SU-DHL-6 (cell line): ENCODE measurements around the gene TXNRD3.
"Not testable (repeated sequence)": the region's sequence is repeated elsewhere in the genome, so short reads cannot be mapped to it uniquely, and the experiment has no call there.

Experiments
- H2AFZ ChIP-seq: fragments of 200-600 bp; sonication (generic); 2 replicates; pipeline ENCODE4 v1.6.1; 2014; ENCODE audit warnings: low read depth, mild to moderate bottlenecking, moderate library complexity, mixed read lengths, antibody characterized with exemption, low read length; ENCODE audit not compliant: severe bottlenecking
- H3F3A ChIP-seq: fragments of 200-600 bp; shearing (Covaris generic); 2 replicates; pipeline ENCODE4 v1.6.0; 2016; ENCODE audit warnings: antibody characterized with exemption, mild to moderate bottlenecking; ENCODE audit not compliant: insufficient read depth
- H3K27ac ChIP-seq: fragments of 200-600 bp; sonication (generic); 2 replicates; pipeline ENCODE4 v1.5.1; 2016; ENCODE audit warnings: low read depth, mild to moderate bottlenecking, low read length, moderate library complexity, mixed read lengths
- H3K27me3 ChIP-seq: fragments of 200-600 bp; sonication (generic), shearing (Covaris generic); 2 replicates; pipeline ENCODE4 v1.6.0; 2014; ENCODE audit warnings: mild to moderate bottlenecking, low read length
- H3K36me3 ChIP-seq: fragments of 200-600 bp; sonication (generic); 2 replicates; pipeline ENCODE4 v1.6.1; 2014; ENCODE audit warnings: mild to moderate bottlenecking, low read length, mixed read lengths
- H3K4me2 ChIP-seq: fragments of 300-600, 200-600 bp; shearing (Covaris generic), sonication (generic); 2 replicates; pipeline ENCODE4 v1.6.0; 2014; ENCODE audit warnings: low read length, low read depth, mild to moderate bottlenecking; ENCODE audit not compliant: poor library complexity, severe bottlenecking
- H3K4me3 ChIP-seq: fragments of 200-600 bp; sonication (generic); 2 replicates; pipeline ENCODE4 v1.5.1; 2014; ENCODE audit warnings: antibody characterized with exemption, low read length, mild to moderate bottlenecking, mixed read lengths; ENCODE audit not compliant: insufficient read depth, poor library complexity, severe bottlenecking
- H3K79me2 ChIP-seq: fragments of 200-600 bp; sonication (generic); 2 replicates; pipeline ENCODE4 v1.6.1; 2014; ENCODE audit warnings: mild to moderate bottlenecking, low read length, moderate library complexity; ENCODE audit not compliant: insufficient read depth
- H3K9ac ChIP-seq: fragments of 200-600 bp; sonication (generic); 2 replicates; pipeline ENCODE4 v1.7.0; 2014; ENCODE audit warnings: mild to moderate bottlenecking, low read length
- H3K9me2 ChIP-seq: fragments of 200-600 bp; sonication (generic); replicated peaks from 2 replicates; pipeline ENCODE4 v1.6.1; 2014; ENCODE audit warnings: low read length; ENCODE audit not compliant: insufficient read depth
- H3K9me3 ChIP-seq: fragments of 200-600 bp; sonication (generic); 2 replicates; pipeline ENCODE4 v1.6.1; 2014; ENCODE audit warnings: low read length, mixed read lengths; ENCODE audit not compliant: insufficient read depth
- H4K20me1 ChIP-seq: fragments of 200-600 bp; sonication (generic); 2 replicates; pipeline ENCODE4 v1.6.1; 2014; ENCODE audit warnings: low read depth, mild to moderate bottlenecking, antibody characterized with exemption, low read length, moderate library complexity, mixed read lengths
- EZH2phosphoT487 ChIP-seq: fragments of 200-600 bp; sonication (generic), shearing (Covaris generic); conservative IDR thresholded peaks from 2 replicates; pipeline ENCODE4 v1.6.1; 2018; ENCODE audit warnings: mild to moderate bottlenecking, antibody characterized with exemption, low read length, moderate library complexity, mixed read lengths
- TF ChIP-seq, protein P1 (sequence below): fragments of 200-600 bp; sonication (generic); IDR thresholded peaks from one replicate; pipeline ENCODE4 v1.5.1; 2017; ENCODE audit warnings: antibody characterized with exemption, mild to moderate bottlenecking, low read length, moderate library complexity; ENCODE audit not compliant: insufficient read depth, poor library complexity, severe bottlenecking

The TXNRD3 gene

DNA sequence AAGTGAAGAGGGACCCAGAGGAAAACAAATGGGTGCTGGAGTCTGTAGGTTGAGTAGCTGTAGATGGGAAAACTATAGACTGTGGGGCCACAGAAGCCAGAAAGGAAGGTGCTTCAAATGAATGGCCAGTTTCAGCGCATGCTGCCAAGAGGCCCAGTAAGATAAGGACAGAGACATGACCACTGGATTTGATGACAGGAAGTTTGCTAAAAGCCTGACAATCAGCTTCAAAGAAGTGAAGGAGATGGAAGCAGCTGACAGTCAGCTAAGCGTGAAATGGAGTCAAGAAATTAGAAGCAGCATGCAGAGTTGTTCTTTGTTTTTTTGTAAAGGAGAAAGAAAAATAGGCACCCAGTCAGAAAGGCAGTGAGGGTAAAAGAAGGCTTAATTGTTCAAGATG, 24.9 kb downstream of the TXNRD3 start:
- H3K79me2 ChIP-seq = no peaks in the 10 kb centered on the region
- no peak overlapping the region for H2AFZ ChIP-seq
- H3K4me2 ChIP-seq = no peak overlapping the region
- H3K4me3 ChIP-seq = no peak overlapping the region
- TF ChIP-seq, protein P1, sequence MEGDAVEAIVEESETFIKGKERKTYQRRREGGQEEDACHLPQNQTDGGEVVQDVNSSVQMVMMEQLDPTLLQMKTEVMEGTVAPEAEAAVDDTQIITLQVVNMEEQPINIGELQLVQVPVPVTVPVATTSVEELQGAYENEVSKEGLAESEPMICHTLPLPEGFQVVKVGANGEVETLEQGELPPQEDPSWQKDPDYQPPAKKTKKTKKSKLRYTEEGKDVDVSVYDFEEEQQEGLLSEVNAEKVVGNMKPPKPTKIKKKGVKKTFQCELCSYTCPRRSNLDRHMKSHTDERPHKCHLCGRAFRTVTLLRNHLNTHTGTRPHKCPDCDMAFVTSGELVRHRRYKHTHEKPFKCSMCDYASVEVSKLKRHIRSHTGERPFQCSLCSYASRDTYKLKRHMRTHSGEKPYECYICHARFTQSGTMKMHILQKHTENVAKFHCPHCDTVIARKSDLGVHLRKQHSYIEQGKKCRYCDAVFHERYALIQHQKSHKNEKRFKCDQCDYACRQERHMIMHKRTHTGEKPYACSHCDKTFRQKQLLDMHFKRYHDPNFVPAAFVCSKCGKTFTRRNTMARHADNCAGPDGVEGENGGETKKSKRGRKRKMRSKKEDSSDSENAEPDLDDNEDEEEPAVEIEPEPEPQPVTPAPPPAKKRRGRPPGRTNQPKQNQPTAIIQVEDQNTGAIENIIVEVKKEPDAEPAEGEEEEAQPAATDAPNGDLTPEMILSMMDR = no peak
- TF ChIP-seq EZH2phosphoT487 = no peak
- no peaks in the 10 kb centered on the region for H3F3A ChIP-seq
- H3K27ac ChIP-seq = no peak overlapping the region
- H3K9me3 ChIP-seq = no peaks in the 10 kb centered on the region
- H4K20me1 ChIP-seq = no peaks in the 10 kb centered on the region
- H3K36me3 ChIP-seq = no peaks in the 10 kb centered on the region
- H3K9me2 ChIP-seq = no peaks in the 10 kb centered on the region
- H3K9ac ChIP-seq = no peak overlapping the region
- no peaks in the 10 kb centered on the region for H3K27me3 ChIP-seq

DNA sequence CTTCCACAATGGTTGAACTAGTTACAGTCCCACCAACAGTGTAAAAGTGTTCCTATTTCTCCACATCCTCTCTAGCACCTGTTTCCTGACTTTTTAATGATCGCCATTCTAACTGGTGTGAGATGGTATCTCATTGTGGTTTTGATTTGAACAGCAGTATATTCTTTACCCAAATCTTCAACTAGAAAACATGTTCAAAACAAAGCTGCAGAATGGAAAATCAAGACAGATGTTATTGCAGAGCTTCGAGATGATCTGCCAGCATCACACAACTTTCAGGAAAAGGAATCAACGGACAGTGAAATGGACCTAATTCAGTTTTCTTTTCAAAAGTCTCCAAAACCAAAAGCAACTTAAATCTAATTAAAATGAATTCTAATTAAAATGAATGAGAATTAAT, 29.2 kb downstream of the TXNRD3 start:
- not testable (repeated sequence) for H3K36me3 ChIP-seq, H3K27me3 ChIP-seq, H3K9me2 ChIP-seq, H3K4me3 ChIP-seq, H2AFZ ChIP-seq, H3K4me2 ChIP-seq, H3K9ac ChIP-seq, H4K20me1 ChIP-seq, H3K9me3 ChIP-seq, H3K79me2 ChIP-seq, H3K27ac ChIP-seq, H3F3A ChIP-seq

DNA sequence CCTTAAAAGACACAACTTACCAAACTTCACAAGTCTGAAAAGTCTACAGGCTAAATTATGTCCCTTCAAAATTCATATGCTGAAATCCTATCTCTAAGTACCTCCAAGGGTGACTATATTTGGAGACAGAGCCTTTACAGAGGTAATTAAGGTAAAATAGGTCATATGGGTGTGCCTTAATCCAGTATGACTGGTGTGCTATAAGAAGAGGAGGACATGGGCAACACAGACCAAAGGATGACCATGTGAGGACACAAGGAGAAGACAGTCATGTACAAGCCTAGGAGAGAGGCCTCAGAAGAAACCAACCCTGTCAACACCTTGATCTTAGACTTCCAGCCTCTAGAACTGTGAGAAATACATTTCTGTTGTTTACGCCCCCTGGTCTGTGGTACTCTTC, 32.2 kb downstream of the TXNRD3 start:
- H3K9ac ChIP-seq = no peak overlapping the region
- H3K4me2 ChIP-seq = no peak overlapping the region
- H3F3A ChIP-seq = no peaks in the 10 kb centered on the region
- TF ChIP-seq, protein P1 = no peak
- no peak for TF ChIP-seq EZH2phosphoT487
- no peaks in the 10 kb centered on the region for H3K9me2 ChIP-seq
- no peaks in the 10 kb centered on the region for H3K79me2 ChIP-seq
- no peaks in the 10 kb centered on the region for H3K27me3 ChIP-seq
- H2AFZ ChIP-seq = no peak overlapping the region
- no peaks in the 10 kb centered on the region for H4K20me1 ChIP-seq
- no peaks in the 10 kb centered on the region for H3K36me3 ChIP-seq
- no peak overlapping the region for H3K27ac ChIP-seq
- H3K4me3 ChIP-seq = no peak overlapping the region
- H3K9me3 ChIP-seq = no peaks in the 10 kb centered on the region

DNA sequence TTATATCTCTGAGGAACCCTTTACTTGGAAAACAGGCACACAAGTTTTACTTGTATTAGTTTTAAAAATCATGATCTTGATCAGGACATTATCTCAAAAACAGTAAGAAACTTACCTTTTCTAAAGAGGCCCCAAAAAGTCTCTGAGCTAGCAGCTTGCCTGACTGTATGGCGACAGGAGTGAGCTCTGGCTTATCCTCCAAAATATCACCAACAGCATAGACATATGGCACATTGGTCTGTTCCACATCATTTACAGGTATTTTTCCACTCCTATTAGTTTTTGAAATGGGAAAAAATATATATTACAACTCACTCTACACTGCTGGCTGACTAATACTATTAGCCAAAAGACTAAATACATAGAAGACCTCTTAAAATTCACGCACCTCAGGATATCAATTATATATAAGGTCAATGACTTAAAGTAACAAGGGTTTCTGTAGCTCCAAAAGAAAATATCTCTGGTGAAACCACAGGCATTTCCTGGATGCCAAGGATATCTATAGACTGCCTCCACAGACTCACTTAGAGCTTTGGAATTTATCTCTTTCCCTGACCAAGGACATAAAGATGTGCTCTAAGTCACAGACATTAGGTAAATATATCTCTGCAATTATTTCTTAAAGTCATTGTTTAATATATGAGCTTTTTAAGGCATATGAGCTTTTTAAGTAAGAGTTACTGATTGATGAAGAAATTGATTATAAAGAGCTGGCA, 33.1 kb downstream of the TXNRD3 start:
- H3K9me2 ChIP-seq = no peaks in the 10 kb centered on the region
- no peak overlapping the region for H3K27ac ChIP-seq
- H3F3A ChIP-seq = no peaks in the 10 kb centered on the region
- H3K79me2 ChIP-seq = no peaks in the 10 kb centered on the region
- no peak overlapping the region for H2AFZ ChIP-seq
- no peaks in the 10 kb centered on the region for H3K9me3 ChIP-seq
- no peaks in the 10 kb centered on the region for H4K20me1 ChIP-seq
- TF ChIP-seq, protein P1 = no peak
- no peak for TF ChIP-seq EZH2phosphoT487
- no peak overlapping the region for H3K4me3 ChIP-seq
- no peak overlapping the region for H3K9ac ChIP-seq
- H3K36me3 ChIP-seq = no peaks in the 10 kb centered on the region
- no peak overlapping the region for H3K4me2 ChIP-seq
- H3K27me3 ChIP-seq = no peaks in the 10 kb centered on the region
